ENCODE results near the gene MRPS22.

DNA sequence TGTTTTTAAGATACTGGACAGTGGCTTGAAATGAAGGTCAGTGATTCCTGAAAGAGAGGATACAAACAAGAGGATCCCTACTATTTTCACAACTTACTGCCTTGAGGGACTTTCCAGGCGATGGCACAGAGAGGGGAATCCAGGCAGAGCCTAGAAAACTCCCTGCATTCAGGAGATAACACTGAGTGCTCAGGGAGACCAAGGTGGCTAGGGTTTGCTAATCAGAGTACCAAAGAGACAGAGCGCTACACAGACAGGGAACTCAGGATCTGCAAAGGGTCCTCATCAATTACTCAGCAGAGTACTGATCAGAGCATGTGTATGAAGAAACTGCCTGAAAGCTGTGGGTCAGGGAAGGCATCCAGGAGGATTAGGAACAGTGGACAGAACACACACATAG lies 11.7 kb upstream of the MRPS22 start:
- TF ChIP-seq, protein P1, sequence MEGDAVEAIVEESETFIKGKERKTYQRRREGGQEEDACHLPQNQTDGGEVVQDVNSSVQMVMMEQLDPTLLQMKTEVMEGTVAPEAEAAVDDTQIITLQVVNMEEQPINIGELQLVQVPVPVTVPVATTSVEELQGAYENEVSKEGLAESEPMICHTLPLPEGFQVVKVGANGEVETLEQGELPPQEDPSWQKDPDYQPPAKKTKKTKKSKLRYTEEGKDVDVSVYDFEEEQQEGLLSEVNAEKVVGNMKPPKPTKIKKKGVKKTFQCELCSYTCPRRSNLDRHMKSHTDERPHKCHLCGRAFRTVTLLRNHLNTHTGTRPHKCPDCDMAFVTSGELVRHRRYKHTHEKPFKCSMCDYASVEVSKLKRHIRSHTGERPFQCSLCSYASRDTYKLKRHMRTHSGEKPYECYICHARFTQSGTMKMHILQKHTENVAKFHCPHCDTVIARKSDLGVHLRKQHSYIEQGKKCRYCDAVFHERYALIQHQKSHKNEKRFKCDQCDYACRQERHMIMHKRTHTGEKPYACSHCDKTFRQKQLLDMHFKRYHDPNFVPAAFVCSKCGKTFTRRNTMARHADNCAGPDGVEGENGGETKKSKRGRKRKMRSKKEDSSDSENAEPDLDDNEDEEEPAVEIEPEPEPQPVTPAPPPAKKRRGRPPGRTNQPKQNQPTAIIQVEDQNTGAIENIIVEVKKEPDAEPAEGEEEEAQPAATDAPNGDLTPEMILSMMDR (IDR thresholded peaks at IDR 0.05; ENCODE audit: insufficient read depth, low read depth, low read length), result no peak
- TF ChIP-seq EZH2 (IDR thresholded peaks at IDR 0.05; ENCODE audit: insufficient read depth, low read length), result no peak

Measured in astrocyte (in vitro differentiated cells and primary cell).